Vagina (tissue), 2 donors: ENCODE data around the gene FSTL4. TPM values are rescaled to one million over a fixed set of nuclear protein-coding genes. Genes with fewer than 3 reads are reported as not detected.

Experiments
- DNase-seq, 2 donors: peaks; one replicate each; pipeline ENCODE4 v3.0.0-alpha.2; 2017; ENCODE audit errors: extremely low spot score in 2 of 2
- H3K27ac ChIP-seq: fragments of 200-600 bp; sonication (generic); one replicate; pipeline ENCODE4 v1.5.1; 2019
- H3K27me3 ChIP-seq: fragments of 200-600 bp; sonication (generic); one replicate; pipeline ENCODE4 v1.5.1; 2019
- H3K36me3 ChIP-seq, 2 donors: fragments of 200-600 bp; sonication (generic); one replicate each; pipeline ENCODE4 v1.5.1; 2017 to 2019
- H3K4me1 ChIP-seq: fragments of 200-600 bp; sonication (generic); one replicate; pipeline ENCODE4 v1.5.1; 2019
- H3K4me3 ChIP-seq, 2 donors: fragments of 200-600 bp; sonication (generic); 1 replicate in 1 of 2; 2 replicates in 1 of 2; pipeline ENCODE4 v1.5.1; 2016 to 2019
- H3K9me3 ChIP-seq: fragments of 200-600 bp; sonication (generic); one replicate; pipeline ENCODE4 v1.5.1; 2019
- POLR2A ChIP-seq, 2 donors: fragments of 450-650 bp; IDR thresholded peaks; one replicate each; pipeline ENCODE4 v1.6.1; 2017; ENCODE audit warnings: antibody characterized with exemption in 2 of 2, mild to moderate bottlenecking in 2 of 2, moderate library complexity in 2 of 2
- POLR2AphosphoS5 ChIP-seq, 2 donors: sonication (generic); formaldehyde crosslinking; IDR thresholded peaks; one replicate each; pipeline ENCODE4 v1.9.0; 2017; ENCODE audit warnings: antibody characterized with exemption in 2 of 2, mild to moderate bottlenecking in 2 of 2, low read depth in 1 of 2; ENCODE audit not compliant: insufficient read depth in 1 of 2
- intact Hi-C: fragments of 100-400 bp; cut with DNase I; formaldehyde crosslinking; loops from one replicate; pipeline ENCODE4 v1.15.1; 2023
- total RNA-seq: library from RNA; depleted of rRNA; stranded (reverse); fragments of >200 nt; gene quantifications from one replicate; pipeline ENCODE4 v1.2.3, GENCODE V29; 2016
- TF ChIP-seq, protein P1 (sequence below), 3 experiments: fragments of 450-650 bp in 2 of 3; fragments of 200-600 bp in 1 of 3; sonication (generic) in 1 of 3; IDR thresholded peaks; one replicate each; pipeline ENCODE4 v1.5.1; 2017 to 2019; ENCODE audit warnings: antibody characterized with exemption in 3 of 3, mild to moderate bottlenecking in 2 of 3, moderate library complexity in 2 of 3

FSTL4 gene
- total RNA-seq, 1 donor from 2014 or later: 3.7 TPM

DNA sequence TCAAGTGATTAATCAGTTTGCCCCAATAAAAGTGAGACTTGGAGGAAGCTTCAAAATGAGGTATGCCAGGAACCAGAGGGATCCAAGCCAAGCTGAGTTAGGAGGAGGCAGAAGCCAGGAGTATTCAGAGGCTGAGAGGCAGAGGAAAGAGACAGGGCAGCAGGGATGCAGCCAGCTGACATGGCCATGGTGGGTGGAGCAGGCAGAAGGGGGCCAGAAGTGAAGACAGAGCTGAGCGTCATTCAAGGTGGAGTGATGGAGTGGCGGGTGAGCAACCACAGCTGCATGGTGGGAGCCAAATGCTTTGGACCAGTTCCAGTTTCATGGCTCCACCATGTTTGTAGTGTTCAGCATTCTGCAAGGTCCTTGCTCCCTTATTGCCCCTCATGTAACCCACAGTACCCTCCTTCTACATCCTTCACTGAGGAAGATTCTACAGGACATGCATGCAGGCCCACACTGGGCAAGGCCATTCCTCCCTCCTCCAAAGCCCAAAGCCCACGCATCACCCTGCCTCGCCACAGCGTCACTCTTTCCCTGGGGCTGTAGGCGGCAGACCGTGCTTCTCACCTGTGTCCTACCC lies 100.6 kb downstream of the FSTL4 start:
- Histone ChIP-seq H3K36me3 (no peaks in the 10 kb centered on the region), H3K27me3 (no peaks in the 10 kb centered on the region), H3K27ac (no peak overlapping the region), H3K4me1 (no peaks in the 10 kb centered on the region), H3K9me3 (no peaks in the 10 kb centered on the region), H3K4me3 (no peak overlapping the region)
- intact Hi-C loops: no loop called here
- peak; percentile 27 to 67 for DNase-seq
- no peak for TF ChIP-seq POLR2A (IDR thresholded peaks at IDR 0.05)
- TF ChIP-seq, protein P1, sequence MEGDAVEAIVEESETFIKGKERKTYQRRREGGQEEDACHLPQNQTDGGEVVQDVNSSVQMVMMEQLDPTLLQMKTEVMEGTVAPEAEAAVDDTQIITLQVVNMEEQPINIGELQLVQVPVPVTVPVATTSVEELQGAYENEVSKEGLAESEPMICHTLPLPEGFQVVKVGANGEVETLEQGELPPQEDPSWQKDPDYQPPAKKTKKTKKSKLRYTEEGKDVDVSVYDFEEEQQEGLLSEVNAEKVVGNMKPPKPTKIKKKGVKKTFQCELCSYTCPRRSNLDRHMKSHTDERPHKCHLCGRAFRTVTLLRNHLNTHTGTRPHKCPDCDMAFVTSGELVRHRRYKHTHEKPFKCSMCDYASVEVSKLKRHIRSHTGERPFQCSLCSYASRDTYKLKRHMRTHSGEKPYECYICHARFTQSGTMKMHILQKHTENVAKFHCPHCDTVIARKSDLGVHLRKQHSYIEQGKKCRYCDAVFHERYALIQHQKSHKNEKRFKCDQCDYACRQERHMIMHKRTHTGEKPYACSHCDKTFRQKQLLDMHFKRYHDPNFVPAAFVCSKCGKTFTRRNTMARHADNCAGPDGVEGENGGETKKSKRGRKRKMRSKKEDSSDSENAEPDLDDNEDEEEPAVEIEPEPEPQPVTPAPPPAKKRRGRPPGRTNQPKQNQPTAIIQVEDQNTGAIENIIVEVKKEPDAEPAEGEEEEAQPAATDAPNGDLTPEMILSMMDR (IDR thresholded peaks at IDR 0.05): no peak
- no peak for TF ChIP-seq POLR2AphosphoS5 (IDR thresholded peaks at IDR 0.05; ENCODE audit: insufficient read depth in 1 of 2, low read depth in 1 of 2)

DNA sequence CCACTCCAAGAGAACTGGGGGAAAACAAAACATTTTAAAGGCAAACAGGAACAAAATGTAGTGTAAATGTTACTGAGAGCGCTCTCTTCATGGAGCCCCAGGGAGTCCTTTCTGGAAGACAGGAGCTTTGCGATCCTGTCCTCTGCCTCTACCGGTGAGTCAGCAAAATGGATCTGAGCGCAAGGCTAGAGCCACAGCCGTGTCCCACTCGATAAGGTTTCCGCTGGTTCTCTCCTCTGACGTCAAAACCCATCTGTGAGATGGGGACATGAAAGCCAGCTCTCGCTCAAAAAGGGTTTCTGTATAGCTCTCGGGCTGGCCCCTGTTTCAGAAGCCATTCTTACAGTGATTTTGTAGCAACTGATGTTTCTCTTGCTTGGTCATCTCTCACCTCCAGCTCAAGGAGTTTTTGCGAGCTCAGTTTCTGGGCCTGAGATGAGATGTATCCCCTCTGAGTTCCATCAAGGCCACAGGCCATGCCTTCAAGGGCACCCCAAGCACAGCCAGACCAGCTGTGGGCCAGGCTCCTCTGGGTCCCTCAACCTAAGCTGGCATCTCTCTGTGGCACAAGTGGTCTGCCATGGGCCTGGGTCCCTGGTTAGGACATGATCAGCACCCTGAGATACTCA lies 101.6 kb downstream of the FSTL4 start:
- H3K27ac ChIP-seq: no peak overlapping the region
- H3K4me1 ChIP-seq: no peaks in the 10 kb centered on the region
- intact Hi-C loops: no loop called here
- no peaks in the 10 kb centered on the region for H3K36me3 ChIP-seq
- H3K4me3 ChIP-seq: no peak overlapping the region
- no peak for TF ChIP-seq POLR2A (IDR thresholded peaks at IDR 0.05)
- TF ChIP-seq, protein P1 (IDR thresholded peaks at IDR 0.05): no peak
- TF ChIP-seq POLR2AphosphoS5 (IDR thresholded peaks at IDR 0.05; ENCODE audit: insufficient read depth in 1 of 2, low read depth in 1 of 2): no peak
- H3K27me3 ChIP-seq: no peaks in the 10 kb centered on the region
- no peaks in the 10 kb centered on the region for H3K9me3 ChIP-seq
- peak; percentile 40 to 44 for DNase-seq

DNA sequence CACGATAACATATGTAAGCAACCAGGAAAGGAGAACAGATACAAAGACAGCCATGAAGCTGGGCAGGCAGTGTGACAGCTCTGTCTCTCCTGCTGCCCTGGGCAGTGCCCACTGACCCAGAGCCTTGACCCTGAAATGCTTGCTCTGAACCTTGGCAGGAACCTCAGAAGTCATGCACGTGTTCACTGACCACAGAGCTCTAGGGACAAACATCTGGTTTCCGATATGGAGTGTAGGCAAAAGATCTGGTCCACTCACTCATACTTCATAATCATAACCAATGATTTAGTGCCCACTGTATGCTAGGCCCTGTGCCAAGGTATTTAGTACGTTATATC lies 102.6 kb downstream of the FSTL4 start:
- no peak overlapping the region for H3K27ac ChIP-seq
- H3K4me1 ChIP-seq: no peaks in the 10 kb centered on the region
- no peaks in the 10 kb centered on the region for H3K27me3 ChIP-seq
- peak in 1 of 2 donors; percentile 34 for DNase-seq
- no peaks in the 10 kb centered on the region for H3K36me3 ChIP-seq
- no peak overlapping the region for H3K4me3 ChIP-seq
- TF ChIP-seq, protein P1 (IDR thresholded peaks at IDR 0.05): no peak
- no peak for TF ChIP-seq POLR2A (IDR thresholded peaks at IDR 0.05)
- no peak for TF ChIP-seq POLR2AphosphoS5 (IDR thresholded peaks at IDR 0.05; ENCODE audit: insufficient read depth in 1 of 2, low read depth in 1 of 2)
- H3K9me3 ChIP-seq: no peaks in the 10 kb centered on the region
- intact Hi-C loops: no loop called here

DNA sequence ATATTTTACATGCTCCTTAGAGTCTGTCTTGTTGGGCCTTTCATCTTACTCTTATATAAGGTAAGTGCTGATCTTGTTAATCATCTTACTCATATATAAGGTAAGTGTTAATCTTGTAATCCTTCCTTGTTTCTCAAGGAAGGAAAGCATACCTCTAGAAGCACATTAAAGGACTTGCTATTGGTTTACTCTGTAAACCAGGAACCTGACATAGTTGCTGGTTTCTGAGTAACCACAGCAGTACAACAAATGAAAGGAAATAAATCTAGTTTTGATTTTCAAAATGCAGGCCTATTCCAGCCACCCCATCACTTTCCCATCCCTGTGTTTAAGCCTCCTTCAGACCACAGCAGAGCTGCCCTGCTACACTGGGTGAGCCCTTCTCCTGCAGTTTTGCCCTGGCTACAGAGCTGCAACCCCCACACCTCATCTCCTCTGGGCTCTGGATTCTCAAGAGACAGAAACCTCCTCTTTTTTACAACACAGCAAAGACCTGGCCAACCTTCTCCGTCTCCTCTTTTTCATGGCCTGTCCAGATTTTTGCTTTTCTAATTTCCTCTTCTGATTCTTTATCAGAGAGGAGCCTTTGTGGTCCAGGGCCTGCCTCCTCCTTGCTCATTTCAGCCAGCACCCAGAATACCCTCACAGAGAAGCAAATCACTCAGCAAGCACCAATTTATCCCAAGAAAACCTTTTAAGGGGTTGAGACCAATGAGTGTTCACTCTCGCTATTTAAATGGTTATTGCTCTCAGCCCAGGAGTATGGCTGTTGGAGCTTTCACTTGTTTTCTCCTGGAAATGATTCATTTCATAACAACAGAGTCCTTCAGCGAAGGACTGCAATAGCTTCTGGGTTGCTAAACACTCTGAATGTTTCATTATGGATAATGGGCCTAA lies 103.2 kb downstream of the FSTL4 start:
- H3K9me3 ChIP-seq: no peaks in the 10 kb centered on the region
- TF ChIP-seq POLR2A (IDR thresholded peaks at IDR 0.05): no peak
- TF ChIP-seq, protein P1 (IDR thresholded peaks at IDR 0.05): no peak
- no peak for TF ChIP-seq POLR2AphosphoS5 (IDR thresholded peaks at IDR 0.05; ENCODE audit: insufficient read depth in 1 of 2, low read depth in 1 of 2)
- H3K4me3 ChIP-seq: no peak overlapping the region
- DNase-seq: peak in 1 of 2 donors; percentile 20
- no peaks in the 10 kb centered on the region for H3K36me3 ChIP-seq
- intact Hi-C loops: no loop called here
- no peaks in the 10 kb centered on the region for H3K4me1 ChIP-seq
- H3K27me3 ChIP-seq: no peaks in the 10 kb centered on the region
- no peak overlapping the region for H3K27ac ChIP-seq
